ENCODE measurements around the gene COA1.
A peak's percentile ranks its signal among the peaks of the same experiment; 100 is the strongest.

The COA1 gene

GRCh38 chr7:43658718-43659548 lies 70.4 kb downstream of the COA1 start:
- no peak for DNase-seq

- no peak for DNase-seq
Measured at GRCh38 chr7:43656997-43657396, 72.3 kb downstream of the COA1 start.

GRCh38 chr7:43655584-43655983 lies 73.7 kb downstream of the COA1 start:
- DNase-seq: no peak

- DNase-seq: no peak
Measured at GRCh38 chr7:43653891-43654504, 75.3 kb downstream of the COA1 start.

GRCh38 chr7:43653466-43653865 lies 75.9 kb downstream of the COA1 start:
- DNase-seq: no peak

- no peak for DNase-seq
Measured at GRCh38 chr7:43652364-43652763, 77.0 kb downstream of the COA1 start.

- no peak for DNase-seq
Measured at GRCh38 chr7:43650457-43651052, 78.8 kb downstream of the COA1 start.

- no peak for DNase-seq
Measured at GRCh38 chr7:43649755-43650274, 79.5 kb downstream of the COA1 start.

- peak in 6 of 56 donors; percentile 14 to 26 (median 20) for DNase-seq
Measured at GRCh38 chr7:43648473-43649406, 80.6 kb downstream of the COA1 start.

- DNase-seq: peak in 53 of 56 donors; percentile 16 to 86 (median 65)
Measured at GRCh38 chr7:43647673-43648472, 81.5 kb downstream of the COA1 start.

- peak in 1 of 56 donors; percentile 46 for DNase-seq
Measured at GRCh38 chr7:43647339-43647672, 82.0 kb downstream of the COA1 start.

- DNase-seq: peak in 6 of 56 donors; percentile 18 to 32 (median 25)
Measured at GRCh38 chr7:43646603-43647338, 82.6 kb downstream of the COA1 start.

GRCh38 chr7:43645699-43646226 lies 83.6 kb downstream of the COA1 start:
- no peak for DNase-seq

- DNase-seq: no peak
Measured at GRCh38 chr7:43643846-43644245, 85.5 kb downstream of the COA1 start.

- DNase-seq: no peak
Measured at GRCh38 chr7:43642897-43643630, 86.3 kb downstream of the COA1 start.

GRCh38 chr7:43640679-43641078 lies 88.6 kb downstream of the COA1 start:
- DNase-seq: no peak

- peak in 5 of 56 donors; percentile 8 to 51 (median 19) for DNase-seq
Measured at GRCh38 chr7:43639858-43640491, 89.3 kb downstream of the COA1 start.

All from nucleus accumbens (tissue), 56 donors.